Activated naive CD4-positive, alpha-beta T cell treated with anti-CD3 and anti-CD28 coated beads, Interleukin-2, amount 10 ng/mL, durations not matched to agents 7 days and 5 days (primary cell): ENCODE measurements around the gene SIRPB2.

Experiments used
- CTCF ChIA-PET: fragments of 350-600 bp; sonication (Branson Sonifier 250); formaldehyde crosslinking; loops from one replicate; lab custom pipeline; 2021; ENCODE audit warnings: antibody characterized with exemption; lab: Charles Lee
- DNase-seq: peaks from one replicate; pipeline ENCODE4 v3.0.0-alpha.2; 2020
- H3K27ac Mint-ChIP-seq: one replicate; pipeline ENCODE4 v1.8.0; 2021; ENCODE audit warnings: mild to moderate bottlenecking, moderate library complexity, mixed read lengths
- H3K27me3 Mint-ChIP-seq: one replicate; pipeline ENCODE4 v1.8.0; 2021; ENCODE audit warnings: mild to moderate bottlenecking, mixed read lengths
- H3K36me3 Mint-ChIP-seq: one replicate; pipeline ENCODE4 v1.8.0; 2021; ENCODE audit warnings: mixed read lengths
- H3K4me1 Mint-ChIP-seq: one replicate; pipeline ENCODE4 v1.8.0; 2021; ENCODE audit warnings: mixed read lengths
- H3K4me3 Mint-ChIP-seq: one replicate; pipeline ENCODE4 v1.8.0; 2021; ENCODE audit warnings: mild to moderate bottlenecking, moderate library complexity, mixed read lengths
- H3K9me3 Mint-ChIP-seq: one replicate; pipeline ENCODE4 v1.8.0; 2021; ENCODE audit warnings: mixed read lengths

Gene SIRPB2

GRCh38 chr20:1437235-1437904 is 53.9 kb downstream of the SIRPB2 start:
- peaks cover 21% of the 10 kb centered on the region for H3K27me3 Mint-ChIP-seq
- peaks cover 6% of the 10 kb centered on the region for H3K9me3 Mint-ChIP-seq
- peaks cover 58% of the 10 kb centered on the region for H3K4me1 Mint-ChIP-seq
- peak; percentile 88 for DNase-seq
- H3K4me3 Mint-ChIP-seq, result no peak overlapping the region
- no peak overlapping the region for H3K27ac Mint-ChIP-seq
- peaks cover 17% of the 10 kb centered on the region for H3K36me3 Mint-ChIP-seq
- CTCF ChIA-PET, result interaction anchor here (0.6 to 5.0 kb wide), 17 partner anchors 11 to 157 kb away, joined by 3 to 41 read pairs (median 5); partner anchors contain the start of genes FKBP1A and SDCBP2

DNA sequence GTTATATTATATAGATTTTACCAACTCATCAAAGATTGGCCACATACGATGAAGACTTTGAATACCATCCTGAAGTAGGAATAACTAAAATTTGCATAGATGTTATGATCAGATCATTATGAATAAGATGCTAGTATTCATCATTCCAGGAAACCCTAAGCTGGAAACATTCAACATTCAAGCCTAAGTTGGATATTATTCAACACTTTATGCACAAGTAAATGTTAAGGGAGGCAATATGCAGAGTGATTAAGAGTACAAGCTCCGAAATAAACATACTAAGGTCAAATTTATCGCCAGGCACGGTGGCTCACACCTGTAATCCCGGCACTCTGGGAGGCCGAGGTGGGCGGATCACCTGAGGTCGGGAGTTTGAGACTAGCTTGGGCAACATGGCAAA is 55.0 kb downstream of the SIRPB2 start:
- H3K4me3 Mint-ChIP-seq, result no peak overlapping the region

GRCh38 chr20:1435337-1435699 is 55.9 kb downstream of the SIRPB2 start:
- Mint-ChIP-seq H3K36me3 (peaks cover 8% of the 10 kb centered on the region), H3K4me1 (peaks cover 47% of the 10 kb centered on the region), H3K9me3 (peaks cover 6% of the 10 kb centered on the region), H3K4me3 (no peak overlapping the region), H3K27me3 (peaks cover 26% of the 10 kb centered on the region), H3K27ac (no peak overlapping the region)
- DNase-seq, result no peak
- CTCF ChIA-PET, result interaction anchor here (0.8 to 5.0 kb wide), 8 partner anchors 32 to 123 kb away, joined by 3 to 41 read pairs (median 4); partner anchors contain the start of gene FKBP1A

More for the DNA sequence above, 55.0 kb downstream of the SIRPB2 start:
- Mint-ChIP-seq H3K36me3 (peaks cover 10% of the 10 kb centered on the region), H3K27me3 (peaks cover 23% of the 10 kb centered on the region), H3K27ac (no peak overlapping the region), H3K4me1 (peaks cover 54% of the 10 kb centered on the region), H3K9me3 (peaks cover 6% of the 10 kb centered on the region)
- CTCF ChIA-PET, result interaction anchor here (0.9 to 5.0 kb wide), 14 partner anchors 10 to 173 kb away, joined by 3 to 41 read pairs (median 5); partner anchors contain the start of genes FKBP1A and SDCBP2
- no peak for DNase-seq

DNA sequence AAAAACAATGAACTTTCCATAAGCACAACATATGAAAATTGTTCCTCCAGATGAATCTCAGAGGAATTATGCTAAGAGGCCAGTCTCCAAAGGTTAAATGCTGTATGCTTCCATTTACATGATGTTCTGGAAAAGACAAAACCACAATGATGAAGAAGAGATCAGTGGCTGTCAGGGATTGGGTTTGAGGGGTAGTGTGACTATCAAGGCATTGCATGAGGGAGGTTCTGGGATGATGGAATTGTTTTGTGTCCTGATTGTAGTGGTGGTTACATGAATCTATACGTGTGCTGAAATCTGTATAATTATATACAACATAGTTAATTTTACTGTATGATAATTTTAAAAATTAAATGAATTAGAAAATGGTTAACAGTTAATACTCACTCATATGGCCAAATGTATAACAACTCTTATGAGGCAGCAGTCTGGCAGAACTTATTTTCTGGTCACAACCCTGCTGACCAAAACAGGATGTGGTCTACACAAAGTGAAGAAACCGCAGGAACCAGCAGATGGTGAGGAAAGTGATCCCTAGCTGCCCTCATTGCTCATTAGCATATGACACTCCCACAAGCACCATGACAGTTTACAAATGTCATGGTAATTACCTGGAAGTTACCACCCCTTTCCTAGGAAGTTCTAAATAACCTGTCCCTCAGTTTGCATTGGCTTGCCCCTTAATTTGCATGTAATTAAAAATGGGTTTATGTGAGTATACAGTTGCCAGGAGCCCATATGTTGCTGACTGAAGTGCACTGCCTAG is 56.5 kb downstream of the SIRPB2 start:
- CTCF ChIA-PET, result interaction anchor here (0.8 to 5.0 kb wide), 5 partner anchors 31 to 122 kb away, joined by 3 to 41 read pairs (median 4); no protein-coding TSS in a partner anchor

GRCh38 chr20:1431158-1431557 is 60.1 kb downstream of the SIRPB2 start:
- Mint-ChIP-seq H3K4me3 (no peak overlapping the region), H3K27me3 (peaks cover 23% of the 10 kb centered on the region), H3K27ac (no peak overlapping the region), H3K4me1 (peaks cover 57% of the 10 kb centered on the region), H3K36me3 (peaks cover 5% of the 10 kb centered on the region), H3K9me3 (peaks cover 6% of the 10 kb centered on the region)
- CTCF ChIA-PET, result no interaction called here
- DNase-seq, result no peak

More for the DNA sequence above, 56.5 kb downstream of the SIRPB2 start:
- Mint-ChIP-seq H3K9me3 (peaks cover 6% of the 10 kb centered on the region), H3K4me3 (peak overlapping the region; percentile 53), H3K36me3 (peaks cover 5% of the 10 kb centered on the region), H3K27me3 (peaks cover 26% of the 10 kb centered on the region), H3K4me1 (peaks cover 44% of the 10 kb centered on the region), H3K27ac (peak overlapping the region; percentile 87)
- DNase-seq, result peak; percentile 85

DNA sequence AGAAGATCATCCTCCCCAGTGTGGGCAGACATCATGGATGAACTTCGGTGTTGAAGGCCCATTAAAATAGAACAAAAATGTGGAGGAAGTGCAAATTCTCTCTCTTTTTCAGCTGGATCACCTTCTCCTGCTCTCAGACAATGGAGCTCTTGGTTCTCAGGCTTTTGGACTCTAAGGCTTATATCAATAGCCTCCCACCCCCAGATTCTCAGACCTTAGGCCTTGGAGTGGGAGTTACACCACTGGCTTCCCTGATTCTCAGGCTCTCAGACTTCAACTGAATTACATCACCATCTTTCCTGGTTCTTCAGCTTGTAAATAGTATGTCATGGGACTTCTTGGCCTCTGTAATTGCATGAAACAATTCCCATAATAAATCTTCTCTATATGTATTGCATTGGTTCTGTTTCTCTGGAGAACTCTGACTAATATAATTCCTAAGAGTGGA is 61.2 kb downstream of the SIRPB2 start:
- H3K36me3 Mint-ChIP-seq, result peaks cover 5% of the 10 kb centered on the region
- no peak for DNase-seq
- peaks cover 54% of the 10 kb centered on the region for H3K4me1 Mint-ChIP-seq
- H3K9me3 Mint-ChIP-seq, result peaks cover 6% of the 10 kb centered on the region
- H3K4me3 Mint-ChIP-seq, result no peak overlapping the region
- H3K27me3 Mint-ChIP-seq, result peaks cover 28% of the 10 kb centered on the region
- CTCF ChIA-PET, result no interaction called here
- H3K27ac Mint-ChIP-seq, result no peak overlapping the region

- H3K4me3 Mint-ChIP-seq, result no peak overlapping the region
- H3K36me3 Mint-ChIP-seq, result peaks cover 1% of the 10 kb centered on the region
- CTCF ChIA-PET, result no interaction called here
- no peak for DNase-seq
- H3K4me1 Mint-ChIP-seq, result peaks cover 48% of the 10 kb centered on the region
- no peak overlapping the region for H3K27ac Mint-ChIP-seq
- H3K27me3 Mint-ChIP-seq, result peaks cover 29% of the 10 kb centered on the region
- peaks cover 2% of the 10 kb centered on the region for H3K9me3 Mint-ChIP-seq
Observed at GRCh38 chr20:1429143-1429728, 62.0 kb downstream of the SIRPB2 start.

- H3K4me3 Mint-ChIP-seq, result no peak overlapping the region
- H3K27ac Mint-ChIP-seq, result no peak overlapping the region
- peaks cover 2% of the 10 kb centered on the region for H3K9me3 Mint-ChIP-seq
- no peaks in the 10 kb centered on the region for H3K36me3 Mint-ChIP-seq
- DNase-seq, result no peak
- CTCF ChIA-PET, result interaction anchor here (2.4 kb wide), 1 partner anchor 9 kb away, joined by 6 read pairs; no protein-coding TSS in a partner anchor
- peaks cover 16% of the 10 kb centered on the region for H3K27me3 Mint-ChIP-seq
- H3K4me1 Mint-ChIP-seq, result peaks cover 43% of the 10 kb centered on the region
Observed at GRCh38 chr20:1427457-1428054, 63.7 kb downstream of the SIRPB2 start.

GRCh38 chr20:1426231-1426849 is 64.9 kb downstream of the SIRPB2 start:
- CTCF ChIA-PET, result interaction anchor here (1.2 to 2.4 kb wide), 2 partner anchors 10 to 12 kb away, joined by 4 to 6 read pairs; no protein-coding TSS in a partner anchor
- H3K4me1 Mint-ChIP-seq, result peaks cover 39% of the 10 kb centered on the region
- H3K27me3 Mint-ChIP-seq, result peaks cover 19% of the 10 kb centered on the region
- H3K27ac Mint-ChIP-seq, result no peak overlapping the region
- peaks cover 7% of the 10 kb centered on the region for H3K9me3 Mint-ChIP-seq
- no peaks in the 10 kb centered on the region for H3K36me3 Mint-ChIP-seq
- no peak for DNase-seq
- no peak overlapping the region for H3K4me3 Mint-ChIP-seq
